Body of pancreas (tissue), 4 donors: Measurements from ENCODE around the gene TGFB1. TPM values are rescaled to one million over a fixed set of nuclear protein-coding genes. Genes with fewer than 3 reads are reported as not detected.

Experiments used
- ATAC-seq: fragments of 150-250 bp; one replicate; pipeline ENCODE4 v1.9.1; 2016
- DNase-seq, 4 donors: peaks; one replicate each; pipeline ENCODE4 v3.0.0-alpha.2; 2019
- H3K27ac ChIP-seq, 4 donors: fragments of 200-600 bp; sonication (generic); 1 replicate in 3 of 4; 2 replicates in 1 of 4; pipeline versions ENCODE4 v1.5.1 to v1.6.1; 2016 to 2019; ENCODE audit warnings: mild to moderate bottlenecking in 1 of 4, mixed read lengths in 1 of 4, moderate library complexity in 1 of 4
- H3K27me3 ChIP-seq, 2 donors: fragments of 200-600 bp; sonication (generic); one replicate each; pipeline ENCODE4 v1.6.0; 2016; ENCODE audit warnings: mild to moderate bottlenecking in 1 of 2
- H3K36me3 ChIP-seq, 2 donors: fragments of 200-600 bp; sonication (generic); replicated peaks in 1 of 2; 2 replicates each; pipeline ENCODE4 v1.5.1; 2016; ENCODE audit warnings: low read depth in 2 of 2; ENCODE audit not compliant: insufficient read depth in 1 of 2
- H3K4me1 ChIP-seq: fragments of 200-600 bp; sonication (generic); one replicate; pipeline ENCODE4 v1.6.0; 2016
- H3K4me3 ChIP-seq, 2 donors: fragments of 200-600 bp; sonication (generic); 1 replicate in 1 of 2; 2 replicates in 1 of 2; pipeline ENCODE4 v1.5.1; 2016 to 2019
- H3K9me3 ChIP-seq, 3 donors: fragments of 200-600 bp; sonication (generic); 1 replicate in 2 of 3; 2 replicates in 1 of 3; pipeline ENCODE4 v1.5.1; 2016
- POLR2A ChIP-seq, 3 donors: fragments of 450-650 bp; IDR thresholded peaks; one replicate each; pipeline ENCODE4 v1.6.1; 2016; ENCODE audit warnings: antibody characterized with exemption in 3 of 3, mild to moderate bottlenecking in 2 of 3
- WGBS, 2 donors: methylation state at CpG; one replicate each; pipeline ENCODE4 v1.1.5; 2017; 5-methylcytosine and 5-hydroxymethylcytosine counted together
- intact Hi-C: fragments of 100-400 bp; cut with DNase I; formaldehyde crosslinking; loops from one replicate; pipeline ENCODE4 v1.15.1; 2023
- total RNA-seq, 2 donors: library from RNA; depleted of rRNA; stranded (reverse); fragments of >200 nt; gene quantifications; one replicate each; pipeline ENCODE4 v1.1.0, GENCODE V29; 2016
- TF ChIP-seq, protein P1 (sequence below), 7 experiments: fragments of 450-650 bp in 4 of 7; fragments of 200-600 bp in 3 of 7; sonication (generic) in 3 of 7; IDR thresholded peaks; one replicate each; pipeline ENCODE4 v1.5.1; 2016 to 2019; ENCODE audit warnings: antibody characterized with exemption in 7 of 7

The TGFB1 gene
- total RNA-seq, 2 donors from 2014 or later, result 7.8 to 17.1 TPM

DNA sequence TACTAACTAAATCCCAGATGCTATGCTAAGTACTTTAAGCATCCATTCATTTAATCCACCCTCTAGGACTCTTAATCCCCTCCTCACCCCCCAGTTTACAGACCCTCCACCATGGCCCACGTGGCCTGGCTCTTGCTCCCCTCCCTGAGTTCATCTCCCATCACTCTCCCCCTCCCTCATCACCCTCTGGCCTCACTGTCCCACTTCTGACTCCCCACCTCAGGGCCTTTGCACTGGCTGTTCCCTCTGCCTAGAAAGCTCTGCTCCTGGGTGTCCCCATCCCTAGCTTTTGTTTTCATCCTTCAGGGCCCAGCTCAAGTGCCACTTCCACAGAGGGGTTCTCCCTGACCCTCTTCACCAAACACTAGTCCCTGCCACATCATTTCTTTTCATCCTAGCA is 6.0 kb upstream of the TGFB1 start:
- WGBS, 2 donors, result 83 to 100% methylated on average over 1 of the region's 1 CpG
- H3K36me3 ChIP-seq, result no peaks in the 10 kb centered on the region
- TF ChIP-seq POLR2A (IDR thresholded peaks at IDR 0.05), result no peak
- TF ChIP-seq, protein P1, sequence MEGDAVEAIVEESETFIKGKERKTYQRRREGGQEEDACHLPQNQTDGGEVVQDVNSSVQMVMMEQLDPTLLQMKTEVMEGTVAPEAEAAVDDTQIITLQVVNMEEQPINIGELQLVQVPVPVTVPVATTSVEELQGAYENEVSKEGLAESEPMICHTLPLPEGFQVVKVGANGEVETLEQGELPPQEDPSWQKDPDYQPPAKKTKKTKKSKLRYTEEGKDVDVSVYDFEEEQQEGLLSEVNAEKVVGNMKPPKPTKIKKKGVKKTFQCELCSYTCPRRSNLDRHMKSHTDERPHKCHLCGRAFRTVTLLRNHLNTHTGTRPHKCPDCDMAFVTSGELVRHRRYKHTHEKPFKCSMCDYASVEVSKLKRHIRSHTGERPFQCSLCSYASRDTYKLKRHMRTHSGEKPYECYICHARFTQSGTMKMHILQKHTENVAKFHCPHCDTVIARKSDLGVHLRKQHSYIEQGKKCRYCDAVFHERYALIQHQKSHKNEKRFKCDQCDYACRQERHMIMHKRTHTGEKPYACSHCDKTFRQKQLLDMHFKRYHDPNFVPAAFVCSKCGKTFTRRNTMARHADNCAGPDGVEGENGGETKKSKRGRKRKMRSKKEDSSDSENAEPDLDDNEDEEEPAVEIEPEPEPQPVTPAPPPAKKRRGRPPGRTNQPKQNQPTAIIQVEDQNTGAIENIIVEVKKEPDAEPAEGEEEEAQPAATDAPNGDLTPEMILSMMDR (IDR thresholded peaks at IDR 0.05), result no peak
- ATAC-seq, result no peak
- DNase-seq, result no peak
- H3K4me3 ChIP-seq, result no peak overlapping the region
- H3K9me3 ChIP-seq, result no peaks in the 10 kb centered on the region
- H3K27me3 ChIP-seq, result no peaks in the 10 kb centered on the region
- H3K4me1 ChIP-seq, result peaks cover 17% of the 10 kb centered on the region
- intact Hi-C loops, result no loop called here
- no peak overlapping the region for H3K27ac ChIP-seq

GRCh38 chr19:41357746-41358145 is 4.0 kb upstream of the TGFB1 start:
- peaks cover 23% of the 10 kb centered on the region for H3K4me1 ChIP-seq
- TF ChIP-seq, protein P1 (IDR thresholded peaks at IDR 0.05), result no peak
- no peak for TF ChIP-seq POLR2A (IDR thresholded peaks at IDR 0.05)

GRCh38 chr19:41356984-41357739 is 3.4 kb upstream of the TGFB1 start:
- no peak for ATAC-seq
- no peak for TF ChIP-seq POLR2A (IDR thresholded peaks at IDR 0.05)
- TF ChIP-seq, protein P1 (IDR thresholded peaks at IDR 0.05), result no peak
- H3K27ac ChIP-seq, result no peak overlapping the region

More at GRCh38 chr19:41357746-41358145, 4.0 kb upstream of the TGFB1 start:
- Histone ChIP-seq H3K36me3 (no peaks in the 10 kb centered on the region), H3K27ac (no peak overlapping the region), H3K9me3 (no peaks in the 10 kb centered on the region), H3K4me3 (no peak overlapping the region), H3K27me3 (no peaks in the 10 kb centered on the region)
- WGBS, 2 donors, result 78 to 87% methylated on average over 4 to 11 of the region's 13 CpGs
- DNase-seq (no peak), ATAC-seq (no peak)
- intact Hi-C loops, result no loop called here

DNA sequence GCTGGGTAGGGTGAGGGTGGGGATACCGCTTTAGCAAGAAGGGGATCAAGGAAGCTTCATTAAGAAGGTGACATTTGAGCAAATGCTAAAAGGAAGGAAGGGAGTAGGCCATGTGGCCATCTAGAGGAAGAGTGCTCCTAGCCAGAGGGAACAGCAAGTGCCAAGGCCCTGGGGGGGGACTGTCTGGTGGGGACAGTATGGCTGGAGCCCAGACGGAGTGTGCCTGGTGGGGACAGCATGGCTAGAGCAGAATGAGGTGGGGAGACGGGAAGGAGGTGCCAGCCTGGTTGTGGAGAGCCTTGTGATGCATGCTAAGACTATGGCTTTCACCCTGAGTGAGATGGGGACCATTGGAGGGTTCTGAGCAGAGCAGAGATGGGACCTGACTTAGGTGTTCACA is 2.1 kb upstream of the TGFB1 start:
- no peak for ATAC-seq

More at GRCh38 chr19:41356984-41357739, 3.4 kb upstream of the TGFB1 start:
- Histone ChIP-seq H3K4me3 (no peak overlapping the region), H3K9me3 (no peaks in the 10 kb centered on the region), H3K4me1 (peaks cover 23% of the 10 kb centered on the region), H3K27me3 (no peaks in the 10 kb centered on the region), H3K36me3 (no peaks in the 10 kb centered on the region)
- peak in 1 of 4 donors; percentile 15 for DNase-seq
- 74 to 79% methylated on average over 11 of the region's 11 CpGs for WGBS, 2 donors
- intact Hi-C loops, result no loop called here

More for the DNA sequence above, 2.1 kb upstream of the TGFB1 start:
- no peak for DNase-seq
- no peak overlapping the region for H3K27ac ChIP-seq
- H3K36me3 ChIP-seq, result no peaks in the 10 kb centered on the region
- WGBS, 2 donors, result 69 to 74% methylated on average over 3 of the region's 3 CpGs
- no peak for TF ChIP-seq POLR2A (IDR thresholded peaks at IDR 0.05)
- TF ChIP-seq, protein P1 (IDR thresholded peaks at IDR 0.05), result no peak
- H3K27me3 ChIP-seq, result no peaks in the 10 kb centered on the region
- intact Hi-C loops, result no loop called here
- no peaks in the 10 kb centered on the region for H3K9me3 ChIP-seq
- no peak overlapping the region for H3K4me3 ChIP-seq
- peaks cover 37% of the 10 kb centered on the region for H3K4me1 ChIP-seq
